HG03108 (cell line): Measurements from ENCODE around the gene NOLC1.
"Not testable (repeated sequence)": the region's sequence is repeated elsewhere in the genome, so short reads cannot be mapped to it uniquely, and the experiment has no call there.

Experiments
- ATAC-seq: cut with Tn5 transposase; IDR thresholded peaks from one replicate; pipeline ENCODE4 v1.9.1; 2021; ENCODE audit warnings: moderate library complexity; ENCODE audit not compliant: unreplicated experiment

Gene NOLC1

DNA sequence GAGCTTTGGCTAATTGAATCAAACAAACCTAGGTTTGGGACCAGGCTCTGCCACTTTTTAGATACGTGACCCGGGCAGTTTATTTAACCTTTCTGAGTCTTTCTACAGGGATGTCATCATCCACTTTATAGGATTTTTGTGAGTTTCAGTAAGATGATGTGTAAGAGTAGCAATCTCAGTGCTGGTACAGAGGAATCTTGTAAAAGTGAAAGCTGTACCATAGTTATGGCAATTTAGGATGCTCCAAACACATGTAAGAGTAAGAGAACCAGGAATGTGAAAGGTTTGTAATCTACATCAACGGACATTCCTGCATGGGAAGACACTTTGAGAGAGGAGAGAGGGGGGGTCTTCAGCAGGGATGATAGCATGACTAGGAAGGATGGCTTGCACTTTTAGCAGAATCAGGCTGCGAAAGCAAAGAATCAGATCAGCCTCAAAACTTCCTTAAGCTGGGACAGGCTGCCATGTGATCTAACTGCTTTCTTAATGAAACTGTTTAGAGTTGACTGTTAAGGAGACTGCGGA is 968 bp downstream of the NOLC1 start:
- ATAC-seq = no peak

DNA sequence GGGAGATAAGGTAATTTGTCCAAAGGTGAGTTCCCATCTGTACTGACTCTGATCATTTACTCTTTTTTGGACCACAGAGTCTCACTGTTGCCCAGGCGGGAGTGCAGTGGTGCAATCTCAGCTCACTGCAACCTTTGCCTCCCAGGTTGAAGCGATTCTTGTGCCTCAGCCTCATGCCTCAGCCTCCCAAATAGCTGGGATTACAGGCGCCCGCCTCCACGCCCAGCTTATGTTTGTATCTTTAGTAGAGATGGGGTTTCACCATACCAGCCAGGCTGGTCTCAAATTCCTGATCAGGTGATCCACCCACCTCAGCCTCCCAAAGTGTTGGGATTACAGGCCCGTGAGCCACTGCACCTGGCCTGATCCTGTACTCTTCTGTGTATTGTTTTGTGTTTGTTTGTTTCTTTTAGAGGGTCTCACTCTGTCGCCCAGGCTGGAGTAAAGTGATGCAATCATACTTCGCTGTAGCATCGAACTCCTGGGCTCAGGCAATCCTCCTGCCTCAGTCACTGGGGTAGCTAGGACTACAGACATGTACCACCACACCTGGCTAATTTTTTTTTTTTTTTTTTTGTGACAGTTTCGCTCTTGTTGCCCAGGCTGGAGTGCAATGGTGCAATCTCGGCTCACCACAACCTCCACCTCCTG is 2.4 kb downstream of the NOLC1 start:
- ATAC-seq = no peak

DNA sequence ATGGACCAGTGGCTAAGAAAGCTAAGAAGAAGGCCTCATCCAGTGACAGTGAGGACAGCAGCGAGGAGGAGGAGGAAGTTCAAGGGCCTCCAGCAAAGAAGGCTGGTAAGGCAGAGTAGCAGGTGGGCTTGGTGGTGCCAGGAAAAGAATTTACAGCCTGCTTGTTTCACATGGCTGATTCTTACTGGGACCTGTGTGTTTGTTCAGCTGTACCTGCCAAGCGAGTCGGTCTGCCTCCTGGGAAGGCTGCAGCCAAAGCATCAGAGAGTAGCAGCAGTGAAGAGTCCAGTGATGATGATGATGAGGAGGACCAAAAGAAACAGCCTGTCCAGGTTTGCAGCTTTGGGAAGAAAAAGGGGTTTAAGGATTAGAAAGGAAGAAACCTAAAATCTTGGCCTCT is 5.0 kb downstream of the NOLC1 start:
- ATAC-seq = no peak

DNA sequence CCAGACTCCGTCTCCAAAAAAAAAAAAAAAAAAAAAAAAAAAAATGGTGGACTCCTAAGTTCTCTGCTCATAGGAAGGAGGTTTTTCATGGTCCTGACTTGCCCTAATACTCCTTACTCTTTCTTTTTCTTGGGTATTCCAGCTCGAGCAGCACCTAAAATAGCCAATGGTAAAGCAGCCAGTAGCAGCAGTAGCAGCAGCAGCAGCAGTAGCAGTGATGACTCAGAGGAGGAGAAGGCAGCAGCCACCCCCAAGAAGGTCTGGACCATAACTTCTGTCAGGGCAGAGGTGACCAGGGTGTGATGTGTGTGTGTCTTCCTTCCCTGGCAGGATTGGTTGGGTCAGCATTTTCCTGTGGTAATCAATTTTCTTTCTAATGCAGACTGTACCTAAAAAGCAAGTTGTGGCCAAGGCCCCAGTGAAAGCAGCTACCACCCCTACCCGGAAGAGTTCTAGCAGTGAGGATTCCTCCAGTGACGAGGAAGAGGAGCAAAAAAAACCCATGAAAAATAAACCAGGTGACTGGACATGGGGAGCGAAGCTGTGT is 6.9 kb downstream of the NOLC1 start:
- ATAC-seq = no peak

DNA sequence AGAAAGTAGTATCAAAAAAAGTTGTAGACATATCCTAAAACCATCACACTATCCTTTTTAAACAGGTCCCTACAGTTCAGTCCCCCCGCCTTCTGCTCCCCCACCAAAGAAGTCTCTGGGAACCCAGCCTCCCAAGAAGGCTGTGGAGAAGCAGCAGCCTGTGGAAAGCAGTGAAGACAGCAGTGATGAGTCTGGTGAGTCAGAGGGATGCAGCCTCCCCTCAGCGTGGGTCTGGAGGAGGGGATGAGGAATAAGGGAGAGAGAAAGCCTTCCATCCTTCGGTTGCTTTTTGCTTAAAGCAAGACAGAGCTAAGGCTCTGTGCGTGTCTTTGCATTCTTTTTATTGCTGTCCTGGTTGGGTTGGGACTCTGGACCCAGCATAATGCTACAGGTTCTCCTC is 7.6 kb downstream of the NOLC1 start:
- no peak for ATAC-seq

DNA sequence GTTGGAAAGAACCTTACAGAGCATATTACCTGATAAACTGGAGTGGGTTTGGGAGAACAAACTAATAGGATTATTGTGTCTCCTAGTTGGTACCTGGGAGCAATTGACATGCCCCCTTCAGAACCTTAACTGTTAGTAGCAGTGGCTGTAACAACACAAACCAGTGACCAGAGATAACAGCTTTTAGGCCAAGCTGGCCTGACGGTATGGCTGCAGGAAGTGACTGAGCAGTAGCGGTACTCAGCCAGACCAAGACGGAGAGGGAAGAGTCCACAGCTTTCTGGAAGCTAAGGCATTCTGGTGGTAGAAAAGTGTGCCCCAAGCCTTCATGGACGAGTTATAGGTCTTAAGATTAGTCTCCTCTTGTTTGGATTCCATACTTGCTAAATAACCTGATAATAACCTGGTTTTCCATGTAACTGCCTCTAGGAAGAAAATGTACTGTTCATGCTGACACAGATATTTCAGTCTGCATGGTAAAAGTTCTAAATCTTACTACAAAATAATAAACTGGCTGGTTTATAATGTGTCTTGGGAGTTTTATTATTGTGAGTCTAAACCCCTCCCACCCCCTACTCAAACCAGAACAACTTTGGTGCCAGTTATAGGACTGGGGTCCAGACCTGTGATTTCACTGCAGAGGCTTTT is 11.3 kb downstream of the NOLC1 start:
- no peak for ATAC-seq

DNA sequence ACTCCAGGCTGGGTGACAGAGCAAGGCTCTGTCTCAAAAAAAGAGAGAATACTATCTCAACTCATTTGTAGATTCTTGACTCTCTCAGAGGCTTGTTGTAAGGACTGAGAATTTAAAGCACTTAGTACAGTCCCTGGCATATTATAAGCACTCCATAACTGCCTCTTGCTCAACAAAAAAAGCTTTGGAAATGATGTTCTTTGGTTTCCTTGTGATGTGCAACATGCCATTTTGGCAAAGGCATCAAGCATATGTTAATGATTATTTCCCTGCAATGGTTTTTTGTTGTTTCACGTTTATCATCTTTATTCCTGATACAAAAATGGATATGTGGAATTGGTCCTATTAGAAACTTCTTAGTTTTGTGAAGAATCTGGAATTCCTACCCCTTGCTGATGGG is 15.7 kb downstream of the NOLC1 start:
- no peak for ATAC-seq

DNA sequence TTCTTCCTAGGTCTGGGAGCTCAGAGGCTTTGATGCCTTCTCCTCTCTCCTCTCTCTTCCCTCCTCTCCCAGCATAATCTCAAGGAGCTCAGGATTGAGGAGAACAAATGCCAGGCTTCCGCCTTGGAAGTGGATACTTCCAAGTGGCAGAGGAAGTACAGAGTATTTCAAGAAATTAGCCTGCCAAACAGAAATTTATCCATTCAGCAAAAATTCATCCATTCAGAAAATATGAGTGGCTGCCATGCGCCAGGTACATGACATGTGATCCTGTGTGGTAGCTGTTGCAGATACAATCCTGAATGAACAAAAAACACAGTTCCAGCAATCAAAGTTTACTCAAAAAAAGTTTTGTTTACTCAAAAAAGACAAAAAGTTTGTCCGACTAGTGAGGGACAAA is 18.4 kb downstream of the NOLC1 start:
- ATAC-seq = no peak

DNA sequence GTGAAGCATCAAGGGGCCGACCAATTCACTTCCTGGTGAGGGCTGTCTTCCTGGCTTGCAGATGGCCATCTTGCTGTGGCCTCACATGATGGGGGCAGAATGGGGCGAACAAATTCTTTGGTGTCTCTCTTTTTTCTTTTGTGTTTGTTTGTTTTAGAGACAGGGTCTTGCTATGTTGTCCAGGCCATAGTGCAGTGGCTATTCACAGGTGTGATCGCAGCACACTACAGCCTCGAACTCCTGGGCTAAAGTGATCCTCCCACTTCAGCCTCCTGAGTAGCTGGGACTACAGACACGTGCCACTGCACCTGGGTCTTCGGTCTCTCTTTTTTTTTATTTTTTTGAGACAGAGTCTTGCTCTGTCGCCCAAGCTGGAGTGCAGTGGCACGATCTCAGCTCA is 20.1 kb downstream of the NOLC1 start:
- no peak for ATAC-seq

DNA sequence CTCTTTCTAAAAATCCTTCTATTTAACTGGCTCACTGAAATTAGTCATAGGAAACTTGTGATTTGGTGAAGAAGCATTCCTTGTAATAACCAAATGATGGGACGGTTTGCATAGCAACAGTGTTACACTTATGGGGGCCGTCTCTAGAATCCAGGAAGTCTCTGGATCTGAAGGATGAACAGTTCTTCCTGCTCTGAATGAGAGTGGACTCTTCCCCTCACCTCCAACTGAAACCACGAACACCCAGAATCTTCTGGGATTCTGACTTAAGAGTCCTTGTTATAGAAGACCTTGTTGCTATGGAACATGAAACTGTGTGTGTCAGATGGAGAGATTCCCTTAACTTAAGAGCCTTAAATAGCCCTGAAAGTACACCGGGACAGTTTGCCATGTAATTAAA is 23.2 kb downstream of the NOLC1 start:
- no peak for ATAC-seq

DNA sequence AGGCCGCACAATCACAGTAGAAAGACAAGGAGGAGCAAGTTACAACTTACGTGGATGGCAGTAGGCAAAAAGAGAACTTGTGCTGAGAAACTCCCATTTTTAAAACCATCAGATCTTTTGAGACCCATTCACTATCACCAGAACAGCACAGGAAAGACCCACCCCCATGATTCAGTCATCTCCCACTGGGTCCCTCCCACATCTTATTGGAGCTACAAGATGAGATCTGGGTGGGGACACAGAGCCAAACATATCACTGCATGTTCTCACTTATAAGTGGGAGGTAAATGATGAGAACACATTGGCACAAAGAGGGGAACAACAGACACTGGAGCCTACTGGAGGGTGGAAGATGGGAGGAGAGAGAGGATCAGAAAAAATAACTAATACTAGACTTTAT is 32.4 kb downstream of the NOLC1 start:
- ATAC-seq = no peak

DNA sequence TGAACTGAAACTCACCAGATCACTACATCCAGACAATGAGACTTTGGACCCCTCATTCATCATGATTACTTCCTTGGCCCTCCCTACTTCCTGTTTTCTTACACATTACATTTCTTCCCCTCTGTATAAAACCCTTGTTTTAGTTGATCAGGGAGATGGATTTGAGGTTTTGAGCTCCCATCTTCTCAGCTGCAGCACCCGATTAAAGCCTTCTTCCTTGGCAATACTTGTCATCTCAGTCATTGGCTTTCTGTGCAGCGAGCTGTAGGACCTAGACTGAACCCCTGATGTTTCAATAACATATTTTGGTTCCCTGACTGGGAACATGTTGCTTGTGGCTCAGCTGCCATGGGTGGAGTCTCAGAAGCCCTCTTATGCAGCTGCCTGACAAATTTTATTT is 33.1 kb downstream of the NOLC1 start:
- no peak for ATAC-seq

DNA sequence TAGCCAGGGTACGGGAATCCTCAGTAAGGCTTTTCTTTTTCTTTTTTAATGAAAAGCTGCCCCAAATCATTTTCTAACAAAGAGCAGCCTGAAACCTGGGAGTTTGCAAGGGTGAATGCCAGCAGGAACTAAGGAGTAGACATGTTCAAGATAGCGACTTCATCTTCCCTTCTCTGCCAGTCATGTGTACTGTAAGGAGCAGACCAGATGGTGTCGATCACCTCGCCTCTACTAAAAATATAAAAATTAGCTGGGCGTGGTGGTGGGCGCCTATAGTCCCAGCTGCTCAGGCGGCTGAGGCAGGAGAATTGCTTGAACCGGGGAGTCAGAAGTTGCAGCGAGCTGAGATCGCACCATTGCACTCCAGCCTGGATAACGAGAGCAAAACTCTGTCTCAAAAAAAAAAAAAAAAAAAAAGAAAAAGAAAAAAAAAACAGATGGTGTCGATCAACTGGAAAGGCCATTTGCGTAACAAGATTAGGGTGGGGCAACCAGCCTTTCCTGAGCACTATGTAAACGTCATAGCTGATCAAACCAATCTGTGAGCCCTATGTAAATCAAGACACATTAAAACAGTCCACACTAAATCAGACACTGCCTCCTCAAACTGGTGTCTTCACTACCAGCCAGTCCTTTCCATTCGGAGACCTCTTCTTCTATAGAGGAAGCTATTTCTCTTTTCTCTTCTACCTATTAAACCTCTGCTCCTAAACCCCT is 33.8 kb downstream of the NOLC1 start:
- no peak for ATAC-seq

DNA sequence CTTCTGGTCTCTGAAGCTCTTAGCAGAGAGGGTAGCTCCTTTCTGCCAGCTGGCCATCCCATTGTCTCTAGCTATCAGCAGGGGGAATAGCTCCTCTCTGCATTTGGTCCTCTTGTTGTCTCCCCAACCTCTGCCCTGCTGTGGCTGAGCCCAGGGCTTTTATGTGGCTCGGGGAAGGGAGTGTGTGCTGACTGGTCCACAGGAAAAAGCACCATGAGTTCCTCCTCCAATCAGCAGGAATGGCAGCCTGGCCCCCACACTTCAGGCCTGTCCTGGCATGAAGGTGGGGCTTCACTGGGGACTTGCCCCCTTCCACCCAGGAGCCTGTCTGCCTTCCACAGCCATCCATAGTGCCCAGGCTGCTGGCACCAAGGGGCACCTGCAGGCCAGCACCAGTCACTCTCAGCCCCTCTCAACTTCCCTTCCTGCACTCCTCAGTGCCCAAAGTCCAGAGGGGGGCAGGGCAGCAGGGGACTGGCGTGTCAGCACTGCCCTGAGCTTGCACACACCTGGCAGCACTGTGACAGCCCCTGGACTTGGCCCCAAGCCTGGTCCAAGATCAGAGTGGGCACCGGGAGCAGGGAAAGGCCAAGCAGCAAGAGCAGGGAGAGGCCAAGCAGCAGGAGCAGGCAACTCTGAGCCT is 36.2 kb downstream of the NOLC1 start:
- ATAC-seq = no peak

DNA sequence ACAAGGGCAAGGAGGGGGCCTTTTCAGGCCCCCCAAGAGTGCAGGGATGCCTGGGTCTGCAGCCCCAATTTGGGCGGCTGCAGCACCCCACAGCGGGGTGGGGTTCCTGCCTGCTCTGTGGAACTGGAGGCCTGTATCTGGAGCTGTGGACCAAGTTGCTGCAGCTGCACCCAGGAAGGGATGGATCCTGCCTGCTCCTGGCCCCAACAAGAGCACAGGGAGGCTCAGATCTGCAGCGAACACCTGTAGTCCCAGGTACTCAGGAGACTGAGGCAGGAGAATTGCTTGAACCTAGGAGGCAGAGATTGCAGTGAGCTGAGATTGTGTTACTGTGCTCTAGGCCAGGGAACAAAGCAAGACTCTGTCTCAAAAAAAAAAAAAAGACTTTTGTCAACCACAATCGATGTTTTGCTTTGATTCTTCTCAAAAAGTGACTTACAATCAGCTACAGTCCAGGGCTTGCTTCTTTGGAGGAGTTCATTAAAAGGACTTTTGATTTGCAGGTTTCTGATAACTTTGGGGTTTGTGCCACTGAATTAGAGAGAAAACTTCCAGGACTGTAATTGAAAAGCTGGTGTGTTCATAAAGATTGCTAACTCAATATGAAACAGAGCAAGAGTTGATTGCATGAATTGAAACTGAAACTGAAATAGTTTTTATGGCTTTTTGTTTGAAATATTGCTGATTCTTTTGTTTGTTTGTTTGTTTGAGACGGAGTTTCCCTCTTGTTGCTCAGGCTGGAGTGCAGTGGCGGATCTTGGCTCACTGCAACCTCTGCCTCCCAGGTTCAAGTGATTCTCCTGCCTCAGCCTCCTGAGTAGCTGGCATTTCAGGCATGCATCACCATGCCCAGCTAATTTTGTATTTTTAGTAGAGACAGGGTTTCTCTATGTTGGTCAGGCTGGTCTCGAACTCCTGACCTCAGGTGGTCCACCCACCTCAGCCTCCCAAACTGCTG is 37.0 kb downstream of the NOLC1 start:
- ATAC-seq = not testable (repeated sequence)

DNA sequence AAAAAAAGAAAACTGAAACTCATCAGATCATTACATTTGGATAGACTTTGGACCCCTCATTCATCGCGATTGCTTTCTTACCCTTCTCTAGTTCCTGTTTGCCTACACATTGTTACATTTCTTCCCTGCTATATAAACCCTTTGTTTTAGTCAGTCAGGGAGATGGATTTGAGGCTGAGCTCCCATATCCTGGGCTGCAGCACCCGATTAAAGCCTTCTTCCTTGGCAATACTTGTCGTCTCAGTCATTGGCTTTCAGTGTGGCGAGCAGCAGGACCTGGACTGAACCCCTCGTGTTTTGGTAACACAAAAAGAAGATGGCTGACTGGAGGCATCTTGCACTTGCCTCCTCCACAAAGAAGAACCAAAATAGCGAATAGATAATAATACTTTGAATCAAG is 39.8 kb downstream of the NOLC1 start:
- ATAC-seq = no peak

DNA sequence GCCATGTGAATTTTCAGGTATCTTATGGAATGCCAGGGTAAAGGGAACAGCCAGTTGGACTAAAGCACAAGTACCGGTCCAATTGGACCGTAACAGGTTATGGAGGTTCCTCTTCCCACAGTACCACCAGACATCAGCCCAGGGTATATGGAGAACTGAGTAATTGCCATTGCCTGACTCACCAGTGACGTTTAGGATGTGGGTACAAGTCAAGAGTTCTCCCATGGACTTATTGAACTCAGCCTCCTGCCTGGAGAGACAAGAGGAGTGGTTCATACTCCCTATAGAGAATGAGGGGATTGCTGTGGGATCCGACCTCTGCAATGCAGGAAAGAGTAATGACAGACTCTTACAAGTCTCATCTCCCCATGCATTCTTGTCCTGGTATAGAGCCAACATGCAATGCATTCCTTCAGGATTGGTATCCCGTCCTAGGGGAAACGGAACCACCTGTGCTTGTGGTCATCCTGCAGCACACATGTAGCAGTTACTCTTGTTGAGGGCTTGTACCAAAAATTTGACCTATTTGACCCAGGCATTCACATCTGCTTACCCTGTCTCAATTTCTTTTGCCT is 43.2 kb downstream of the NOLC1 start:
- no peak for ATAC-seq

DNA sequence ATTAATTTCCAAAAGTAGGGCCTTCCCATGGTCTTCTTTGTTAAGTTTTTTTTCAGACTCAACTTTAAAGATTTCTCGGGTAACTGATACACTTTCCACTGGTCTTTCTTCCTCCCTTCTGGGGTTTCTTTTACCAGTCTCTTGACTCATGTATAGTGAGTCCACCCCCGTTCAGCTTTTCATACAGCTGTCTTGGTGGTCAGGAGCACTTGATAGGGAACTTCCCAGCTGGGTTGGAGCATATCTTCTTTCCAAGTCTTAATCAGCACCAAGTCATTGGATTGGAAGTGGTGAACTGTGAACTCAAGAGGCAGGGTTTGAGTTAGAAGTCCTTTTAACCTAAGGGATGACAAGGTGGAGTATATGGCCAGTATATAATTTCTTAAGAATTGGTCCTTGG is 44.7 kb downstream of the NOLC1 start:
- ATAC-seq = no peak

DNA sequence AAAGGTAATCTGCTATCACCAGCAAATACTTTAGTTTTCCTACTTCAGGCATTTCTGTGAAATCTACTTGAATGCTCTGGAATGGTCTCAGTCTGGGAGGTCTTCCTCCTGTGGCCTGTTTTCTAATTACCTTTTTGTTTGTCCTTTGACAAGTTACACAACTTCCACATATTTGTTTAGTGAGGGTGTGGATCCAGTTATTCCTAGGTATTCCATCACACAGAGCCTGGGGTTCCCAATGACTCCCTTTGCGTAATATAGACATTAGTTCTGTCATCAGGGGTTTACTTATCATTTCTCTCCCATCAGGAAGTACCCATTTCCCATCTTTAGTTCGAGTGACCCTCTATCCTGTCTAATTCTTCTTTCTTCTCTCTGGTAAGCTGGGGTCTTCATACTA is 45.8 kb downstream of the NOLC1 start:
- no peak for ATAC-seq
